ENCODE measurements around the gene KRTAP20-1.

DNA sequence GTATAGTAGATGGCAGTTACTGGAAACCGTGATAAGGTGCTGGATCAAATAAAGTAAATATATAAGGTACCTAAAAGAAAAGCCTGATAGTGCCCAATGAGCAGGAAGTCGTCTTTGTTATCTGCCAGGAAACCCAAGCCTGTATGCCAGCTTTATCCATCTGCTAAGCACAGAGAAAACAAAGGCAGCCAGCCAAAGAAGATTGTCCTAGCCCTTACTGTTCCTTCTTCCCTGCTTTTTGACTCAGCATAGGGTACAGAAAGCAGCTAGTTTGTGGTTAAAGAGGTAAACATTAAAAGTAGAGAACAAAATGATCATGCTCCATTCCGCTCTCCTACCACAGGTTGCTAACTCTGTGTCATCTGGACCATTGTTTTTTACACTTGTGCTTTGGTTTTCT lies 36.1 kb upstream of the KRTAP20-1 start:
- TF ChIP-seq, protein P1, sequence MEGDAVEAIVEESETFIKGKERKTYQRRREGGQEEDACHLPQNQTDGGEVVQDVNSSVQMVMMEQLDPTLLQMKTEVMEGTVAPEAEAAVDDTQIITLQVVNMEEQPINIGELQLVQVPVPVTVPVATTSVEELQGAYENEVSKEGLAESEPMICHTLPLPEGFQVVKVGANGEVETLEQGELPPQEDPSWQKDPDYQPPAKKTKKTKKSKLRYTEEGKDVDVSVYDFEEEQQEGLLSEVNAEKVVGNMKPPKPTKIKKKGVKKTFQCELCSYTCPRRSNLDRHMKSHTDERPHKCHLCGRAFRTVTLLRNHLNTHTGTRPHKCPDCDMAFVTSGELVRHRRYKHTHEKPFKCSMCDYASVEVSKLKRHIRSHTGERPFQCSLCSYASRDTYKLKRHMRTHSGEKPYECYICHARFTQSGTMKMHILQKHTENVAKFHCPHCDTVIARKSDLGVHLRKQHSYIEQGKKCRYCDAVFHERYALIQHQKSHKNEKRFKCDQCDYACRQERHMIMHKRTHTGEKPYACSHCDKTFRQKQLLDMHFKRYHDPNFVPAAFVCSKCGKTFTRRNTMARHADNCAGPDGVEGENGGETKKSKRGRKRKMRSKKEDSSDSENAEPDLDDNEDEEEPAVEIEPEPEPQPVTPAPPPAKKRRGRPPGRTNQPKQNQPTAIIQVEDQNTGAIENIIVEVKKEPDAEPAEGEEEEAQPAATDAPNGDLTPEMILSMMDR (IDR thresholded peaks at IDR 0.05): no peak
- no peak for TF ChIP-seq POLR2A (IDR thresholded peaks at IDR 0.05)

Measured in uterus (tissue), 2 donors.